ENCODE results near the gene COTL1.

- TF ChIP-seq CTCF (IDR thresholded peaks at IDR 0.05) (no peak), POLR2AphosphoS5 (IDR thresholded peaks at IDR 0.05) (no peak), POLR2A (IDR thresholded peaks at IDR 0.05; ENCODE audit: low read depth) (no peak), EP300 (IDR thresholded peaks at IDR 0.05) (no peak)
Observed at GRCh38 chr16:84662471-84662870, 44.6 kb upstream of the COTL1 start.
